Measurements from ENCODE around the gene CRIP3.

CRIP3 gene

GRCh38 chr6:43292763-43293318, 15.8 kb downstream of the CRIP3 start:
- H3K36me3 ChIP-seq (ENCODE audit: control insufficient read depth in 2 of 2, insufficient read depth in 1 of 2, low read length in 2 of 2) = no peaks in the 10 kb centered on the region
- CTCF ChIA-PET = interaction anchor here (0.8 to 0.9 kb wide), 2 partner anchors 29 to 145 kb away, joined by 3 to 4 read pairs; no protein-coding TSS in a partner anchor
- H3K4me3 ChIP-seq (ENCODE audit: low read depth, low read length) = no peak overlapping the region
- TF ChIP-seq, protein P1, sequence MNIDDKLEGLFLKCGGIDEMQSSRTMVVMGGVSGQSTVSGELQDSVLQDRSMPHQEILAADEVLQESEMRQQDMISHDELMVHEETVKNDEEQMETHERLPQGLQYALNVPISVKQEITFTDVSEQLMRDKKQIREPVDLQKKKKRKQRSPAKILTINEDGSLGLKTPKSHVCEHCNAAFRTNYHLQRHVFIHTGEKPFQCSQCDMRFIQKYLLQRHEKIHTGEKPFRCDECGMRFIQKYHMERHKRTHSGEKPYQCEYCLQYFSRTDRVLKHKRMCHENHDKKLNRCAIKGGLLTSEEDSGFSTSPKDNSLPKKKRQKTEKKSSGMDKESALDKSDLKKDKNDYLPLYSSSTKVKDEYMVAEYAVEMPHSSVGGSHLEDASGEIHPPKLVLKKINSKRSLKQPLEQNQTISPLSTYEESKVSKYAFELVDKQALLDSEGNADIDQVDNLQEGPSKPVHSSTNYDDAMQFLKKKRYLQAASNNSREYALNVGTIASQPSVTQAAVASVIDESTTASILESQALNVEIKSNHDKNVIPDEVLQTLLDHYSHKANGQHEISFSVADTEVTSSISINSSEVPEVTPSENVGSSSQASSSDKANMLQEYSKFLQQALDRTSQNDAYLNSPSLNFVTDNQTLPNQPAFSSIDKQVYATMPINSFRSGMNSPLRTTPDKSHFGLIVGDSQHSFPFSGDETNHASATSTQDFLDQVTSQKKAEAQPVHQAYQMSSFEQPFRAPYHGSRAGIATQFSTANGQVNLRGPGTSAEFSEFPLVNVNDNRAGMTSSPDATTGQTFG (tag by site-specific recombination; IDR thresholded peaks at IDR 0.05; ENCODE audit: borderline replicate concordance) = no peak
- TF ChIP-seq ZNF398 (tag by site-specific recombination; IDR thresholded peaks at IDR 0.05) = no peak
- TF ChIP-seq ZNF132 (tag by site-specific recombination; IDR thresholded peaks at IDR 0.05; ENCODE audit: borderline replicate concordance) = no peak
- no peak for TF ChIP-seq ZNF488 (tag by site-specific recombination; IDR thresholded peaks at IDR 0.05)
- TF ChIP-seq, protein P2, sequence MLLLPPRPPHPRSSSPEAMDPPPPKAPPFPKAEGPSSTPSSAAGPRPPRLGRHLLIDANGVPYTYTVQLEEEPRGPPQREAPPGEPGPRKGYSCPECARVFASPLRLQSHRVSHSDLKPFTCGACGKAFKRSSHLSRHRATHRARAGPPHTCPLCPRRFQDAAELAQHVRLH (tag by site-specific recombination; IDR thresholded peaks at IDR 0.05) = no peak
- TF ChIP-seq BCL11B (tag by site-specific recombination; IDR thresholded peaks at IDR 0.05; ENCODE audit: low read depth) = no peak
- TF ChIP-seq INSM2 (tag by site-specific recombination; IDR thresholded peaks at IDR 0.05) = no peak
- TF ChIP-seq ZNF266 (tag by site-specific recombination; IDR thresholded peaks at IDR 0.05; ENCODE audit: low read depth) = no peak
- TF ChIP-seq ZFP3 (tag by site-specific recombination; IDR thresholded peaks at IDR 0.05; ENCODE audit: low read depth) = no peak
- H3K4me1 ChIP-seq (ENCODE audit: control insufficient read depth, insufficient read depth, low read length) = no peaks in the 10 kb centered on the region
- H3K9me3 ChIP-seq (ENCODE audit: control insufficient read depth, insufficient read depth, low read depth, low read length) = no peaks in the 10 kb centered on the region
- POLR2A ChIA-PET = no interaction called here
- no peak overlapping the region for H3K27ac ChIP-seq (ENCODE audit: extremely low read depth, low read depth, low read length)

DNA sequence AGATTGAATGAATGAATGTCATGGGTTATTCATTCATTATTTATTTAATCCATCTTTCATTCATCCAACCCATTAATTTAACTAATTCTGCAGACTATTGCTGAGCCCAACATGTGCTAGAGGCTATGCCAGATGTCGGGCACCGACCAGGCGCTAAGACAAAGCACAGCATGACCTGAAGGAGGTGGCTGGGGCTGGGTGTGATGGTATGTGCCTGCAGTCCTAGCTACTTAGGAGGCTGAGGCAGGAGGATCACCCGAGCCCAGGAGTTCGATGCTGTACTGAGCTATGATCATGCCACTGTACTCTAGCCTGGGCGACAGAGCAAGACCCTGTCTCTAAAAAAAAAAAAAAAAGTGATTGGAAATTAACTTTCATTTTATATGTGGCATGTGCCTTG, 16.3 kb downstream of the CRIP3 start:
- POLR2A ChIA-PET = no interaction called here

More for the DNA sequence above, 16.3 kb downstream of the CRIP3 start:
- H3K27ac ChIP-seq (ENCODE audit: extremely low read depth, low read depth, low read length) = no peak overlapping the region
- no peaks in the 10 kb centered on the region for H3K9me3 ChIP-seq (ENCODE audit: control insufficient read depth, insufficient read depth, low read depth, low read length)
- H3K4me3 ChIP-seq (ENCODE audit: low read depth, low read length) = no peak overlapping the region
- no peaks in the 10 kb centered on the region for H3K36me3 ChIP-seq (ENCODE audit: control insufficient read depth in 2 of 2, insufficient read depth in 1 of 2, low read length in 2 of 2)
- no peak for TF ChIP-seq ZNF747 (tag by site-specific recombination; IDR thresholded peaks at IDR 0.05)
- no peak for TF ChIP-seq ZNF341 (tag by site-specific recombination; IDR thresholded peaks at IDR 0.05; ENCODE audit: low read depth)
- TF ChIP-seq, protein P3, sequence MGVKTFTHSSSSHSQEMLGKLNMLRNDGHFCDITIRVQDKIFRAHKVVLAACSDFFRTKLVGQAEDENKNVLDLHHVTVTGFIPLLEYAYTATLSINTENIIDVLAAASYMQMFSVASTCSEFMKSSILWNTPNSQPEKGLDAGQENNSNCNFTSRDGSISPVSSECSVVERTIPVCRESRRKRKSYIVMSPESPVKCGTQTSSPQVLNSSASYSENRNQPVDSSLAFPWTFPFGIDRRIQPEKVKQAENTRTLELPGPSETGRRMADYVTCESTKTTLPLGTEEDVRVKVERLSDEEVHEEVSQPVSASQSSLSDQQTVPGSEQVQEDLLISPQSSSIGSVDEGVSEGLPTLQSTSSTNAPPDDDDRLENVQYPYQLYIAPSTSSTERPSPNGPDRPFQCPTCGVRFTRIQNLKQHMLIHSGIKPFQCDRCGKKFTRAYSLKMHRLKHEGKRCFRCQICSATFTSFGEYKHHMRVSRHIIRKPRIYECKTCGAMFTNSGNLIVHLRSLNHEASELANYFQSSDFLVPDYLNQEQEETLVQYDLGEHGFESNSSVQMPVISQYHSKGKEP (tag by site-specific recombination; IDR thresholded peaks at IDR 0.05) = no peak
- TF ChIP-seq OVOL3 (tag by site-specific recombination; IDR thresholded peaks at IDR 0.05) = no peak
- TF ChIP-seq ZNF571 (tag by site-specific recombination; IDR thresholded peaks at IDR 0.05) = no peak
- TF ChIP-seq KLF16 (tag by site-specific recombination; IDR thresholded peaks at IDR 0.05) = no peak
- TF ChIP-seq ZNF473 (tag by site-specific recombination; IDR thresholded peaks at IDR 0.05) = no peak
- TF ChIP-seq, protein P4, sequence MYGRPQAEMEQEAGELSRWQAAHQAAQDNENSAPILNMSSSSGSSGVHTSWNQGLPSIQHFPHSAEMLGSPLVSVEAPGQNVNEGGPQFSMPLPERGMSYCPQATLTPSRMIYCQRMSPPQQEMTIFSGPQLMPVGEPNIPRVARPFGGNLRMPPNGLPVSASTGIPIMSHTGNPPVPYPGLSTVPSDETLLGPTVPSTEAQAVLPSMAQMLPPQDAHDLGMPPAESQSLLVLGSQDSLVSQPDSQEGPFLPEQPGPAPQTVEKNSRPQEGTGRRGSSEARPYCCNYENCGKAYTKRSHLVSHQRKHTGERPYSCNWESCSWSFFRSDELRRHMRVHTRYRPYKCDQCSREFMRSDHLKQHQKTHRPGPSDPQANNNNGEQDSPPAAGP (tag by site-specific recombination; IDR thresholded peaks at IDR 0.05) = no peak
- TF ChIP-seq, protein P5, sequence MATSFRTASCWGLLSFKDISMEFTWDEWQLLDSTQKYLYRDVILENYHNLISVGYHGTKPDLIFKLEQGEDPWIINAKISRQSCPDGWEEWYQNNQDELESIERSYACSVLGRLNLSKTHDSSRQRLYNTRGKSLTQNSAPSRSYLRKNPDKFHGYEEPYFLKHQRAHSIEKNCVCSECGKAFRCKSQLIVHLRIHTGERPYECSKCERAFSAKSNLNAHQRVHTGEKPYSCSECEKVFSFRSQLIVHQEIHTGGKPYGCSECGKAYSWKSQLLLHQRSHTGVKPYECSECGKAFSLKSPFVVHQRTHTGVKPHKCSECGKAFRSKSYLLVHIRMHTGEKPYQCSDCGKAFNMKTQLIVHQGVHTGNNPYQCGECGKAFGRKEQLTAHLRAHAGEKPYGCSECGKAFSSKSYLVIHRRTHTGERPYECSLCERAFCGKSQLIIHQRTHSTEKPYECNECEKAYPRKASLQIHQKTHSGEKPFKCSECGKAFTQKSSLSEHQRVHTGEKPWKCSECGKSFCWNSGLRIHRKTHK (tag by site-specific recombination; IDR thresholded peaks at IDR 0.05) = no peak
- no peak for TF ChIP-seq ZNF366 (tag by site-specific recombination; conservative IDR thresholded peaks at IDR 0.05)
- TF ChIP-seq ZNF560 (tag by site-specific recombination; IDR thresholded peaks at IDR 0.05; ENCODE audit: borderline replicate concordance) = no peak
- no peaks in the 10 kb centered on the region for H3K4me1 ChIP-seq (ENCODE audit: control insufficient read depth, insufficient read depth, low read length)
- CTCF ChIA-PET = interaction anchor here (0.6 to 1.3 kb wide), 3 partner anchors 29 to 247 kb away, joined by 3 to 4 read pairs (median 4); no protein-coding TSS in a partner anchor
